ENCODE data around the gene GALNT14. TPM values are rescaled to one million over a fixed set of nuclear protein-coding genes. Genes with fewer than 3 reads are reported as not detected.

Gene GALNT14
- total RNA-seq, 1 experiment from 2014 or later = 2.7 TPM

- Histone ChIP-seq H3K9me3 (ENCODE audit: control insufficient read depth, low read depth, low read length) (no peaks in the 10 kb centered on the region), H3K79me2 (ENCODE audit: insufficient read depth, low read length) (no peaks in the 10 kb centered on the region), H3K18ac (ENCODE audit: insufficient read length, low read depth, low read length) (no peak overlapping the region), H4K20me1 (ENCODE audit: control insufficient read depth, insufficient read depth, insufficient read length) (no peaks in the 10 kb centered on the region), H2BK20ac (ENCODE audit: low read depth, low read length, poor library complexity, severe bottlenecking) (no peak overlapping the region), H3K79me1 (ENCODE audit: insufficient read depth, low read depth, low read length, poor library complexity, severe bottlenecking) (no peaks in the 10 kb centered on the region), H3K27me3 (ENCODE audit: insufficient read depth, low read length) (no peaks in the 10 kb centered on the region), H3K4me1 (ENCODE audit: insufficient read depth, low read length) (no peaks in the 10 kb centered on the region; the same call in 1 of the 2 replicates), H2AK5ac (ENCODE audit: insufficient read length, low read length) (no peak overlapping the region), H3K4me2 (ENCODE audit: insufficient read depth, insufficient read length, low read length) (no peak overlapping the region), H3K56ac (ENCODE audit: insufficient read length, low read depth, low read length) (no peak overlapping the region), H4K8ac (replicated peaks; ENCODE audit: insufficient read length, low read depth, low read length) (no peak overlapping the region), H3K27ac (ENCODE audit: insufficient read length, low read depth, low read length) (no peak overlapping the region), H2BK5ac (ENCODE audit: insufficient read length, low read length) (no peak overlapping the region), H2BK12ac (ENCODE audit: insufficient read length, low read depth, low read length) (no peak overlapping the region), H4K5ac (ENCODE audit: insufficient read length, low read depth, low read length) (no peak overlapping the region), H2BK15ac (ENCODE audit: low read depth, low read length) (no peak overlapping the region), H3K4ac (ENCODE audit: low read depth, low read length) (no peak overlapping the region), H2AFZ (ENCODE audit: low read length) (no peak overlapping the region), H3K23ac (ENCODE audit: insufficient read length, low read depth, low read length) (no peak overlapping the region), H3K9ac (ENCODE audit: extremely low read depth, insufficient read length, low read length) (no peak overlapping the region), H3K14ac (ENCODE audit: insufficient read depth, low read length) (no peak overlapping the region), H4K91ac (ENCODE audit: insufficient read length, low read depth, low read length) (no peak overlapping the region), H3T11ph (ENCODE audit: low read length) (no peak overlapping the region), H2BK120ac (ENCODE audit: low read depth, low read length, poor library complexity, severe bottlenecking) (no peak overlapping the region), H3K23me2 (ENCODE audit: insufficient read length, low read depth, low read length, poor library complexity, severe bottlenecking) (no peaks in the 10 kb centered on the region)
- DNase-seq = no peak
- TF ChIP-seq CTCF (conservative IDR thresholded peaks at IDR 0.05) = no peak
- Mint-ChIP-seq H3K27ac (no peak overlapping the region; a peak in 2 of 7 replicates), H3K27me3 (ENCODE audit: low read depth) (peaks cover 4% of the 10 kb centered on the region), H3K9me3 (no peaks in the 10 kb centered on the region; a peak in 1 of 5 replicates), H3K36me3 (ENCODE audit: insufficient read depth in 1 of 3, low read depth in 3 of 3) (no peaks in the 10 kb centered on the region; a peak in 1 of 7 replicates), H3K4me3 (no peak overlapping the region), H3K4me1 (peaks cover 9 to 19% of the 10 kb centered on the region in 2 experiments)
- WGBS (ENCODE audit: extremely low coverage, insufficient read length, low lambda C conversion rate) = no CpG with 5 or more reads among the region's 1 CpG
Measured at GRCh38 chr2:31012406-31012805, 125.8 kb downstream of the GALNT14 start.

All from H9 (cell line).